ENCODE measurements around the gene TPX2.

DNA sequence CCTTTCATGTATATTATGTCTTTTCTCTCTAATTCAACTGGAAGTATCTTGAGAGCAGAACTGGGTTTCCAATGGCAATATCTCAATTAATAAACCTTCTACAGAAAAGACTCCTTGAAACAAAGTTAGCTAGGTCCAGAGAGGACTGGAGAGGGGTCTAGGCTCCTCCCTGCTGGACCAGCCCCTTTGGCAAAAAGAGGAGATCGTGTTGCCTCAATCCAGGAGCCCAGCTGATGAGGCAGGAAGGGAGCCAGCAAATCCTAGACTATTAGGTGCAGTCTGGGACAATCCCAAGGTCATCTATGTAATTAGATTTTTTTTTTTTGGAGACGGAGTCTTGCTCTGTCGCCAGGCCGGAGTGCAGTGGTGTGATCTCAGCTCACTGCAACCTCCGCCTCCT lies 38.3 kb upstream of the TPX2 start:
- TF ChIP-seq TAF1 (IDR thresholded peaks at IDR 0.05; ENCODE audit: low read depth): no peak
- TF ChIP-seq, protein P1, sequence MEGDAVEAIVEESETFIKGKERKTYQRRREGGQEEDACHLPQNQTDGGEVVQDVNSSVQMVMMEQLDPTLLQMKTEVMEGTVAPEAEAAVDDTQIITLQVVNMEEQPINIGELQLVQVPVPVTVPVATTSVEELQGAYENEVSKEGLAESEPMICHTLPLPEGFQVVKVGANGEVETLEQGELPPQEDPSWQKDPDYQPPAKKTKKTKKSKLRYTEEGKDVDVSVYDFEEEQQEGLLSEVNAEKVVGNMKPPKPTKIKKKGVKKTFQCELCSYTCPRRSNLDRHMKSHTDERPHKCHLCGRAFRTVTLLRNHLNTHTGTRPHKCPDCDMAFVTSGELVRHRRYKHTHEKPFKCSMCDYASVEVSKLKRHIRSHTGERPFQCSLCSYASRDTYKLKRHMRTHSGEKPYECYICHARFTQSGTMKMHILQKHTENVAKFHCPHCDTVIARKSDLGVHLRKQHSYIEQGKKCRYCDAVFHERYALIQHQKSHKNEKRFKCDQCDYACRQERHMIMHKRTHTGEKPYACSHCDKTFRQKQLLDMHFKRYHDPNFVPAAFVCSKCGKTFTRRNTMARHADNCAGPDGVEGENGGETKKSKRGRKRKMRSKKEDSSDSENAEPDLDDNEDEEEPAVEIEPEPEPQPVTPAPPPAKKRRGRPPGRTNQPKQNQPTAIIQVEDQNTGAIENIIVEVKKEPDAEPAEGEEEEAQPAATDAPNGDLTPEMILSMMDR (IDR thresholded peaks at IDR 0.05; ENCODE audit: poor library complexity, severe bottlenecking): no peak
